ENCODE results near the gene XPO6. TPM values are rescaled to one million over a fixed set of nuclear protein-coding genes. Genes with fewer than 3 reads are reported as not detected.

Gene XPO6
- total RNA-seq, 1 donor from 2014 or later, result 84.8 TPM

DNA sequence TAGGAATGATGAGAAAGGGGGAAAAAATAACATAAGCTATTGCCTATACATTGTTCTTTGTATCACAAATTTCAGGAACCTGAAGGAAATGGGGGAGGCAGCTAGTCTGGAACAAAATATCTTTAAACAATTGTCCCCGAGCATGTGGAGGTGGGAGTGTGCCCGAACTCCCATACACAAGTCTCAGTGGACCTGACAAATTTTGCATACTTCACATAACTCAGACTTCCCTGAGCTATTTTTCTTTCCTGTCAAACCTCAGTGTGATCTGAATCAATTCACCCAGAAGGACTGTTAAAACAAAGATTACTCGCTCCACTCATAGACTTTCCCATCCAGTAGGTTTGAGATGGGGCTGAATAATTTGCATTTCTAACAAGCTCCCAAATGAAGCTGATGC lies 1.6 kb upstream of the XPO6 start:
- Histone ChIP-seq H3K4me3 (ENCODE audit: low read depth, low read length) (no peak overlapping the region), H3K36me3 (ENCODE audit: control insufficient read depth, insufficient read depth, low read length) (peaks cover 4% of the 10 kb centered on the region), H3K27me3 (ENCODE audit: control insufficient read depth, insufficient read depth, low read length) (no peaks in the 10 kb centered on the region)
- DNase-seq (ENCODE audit: low read depth) (no peak), FAIRE-seq (no peak)
- TF ChIP-seq, protein P1, sequence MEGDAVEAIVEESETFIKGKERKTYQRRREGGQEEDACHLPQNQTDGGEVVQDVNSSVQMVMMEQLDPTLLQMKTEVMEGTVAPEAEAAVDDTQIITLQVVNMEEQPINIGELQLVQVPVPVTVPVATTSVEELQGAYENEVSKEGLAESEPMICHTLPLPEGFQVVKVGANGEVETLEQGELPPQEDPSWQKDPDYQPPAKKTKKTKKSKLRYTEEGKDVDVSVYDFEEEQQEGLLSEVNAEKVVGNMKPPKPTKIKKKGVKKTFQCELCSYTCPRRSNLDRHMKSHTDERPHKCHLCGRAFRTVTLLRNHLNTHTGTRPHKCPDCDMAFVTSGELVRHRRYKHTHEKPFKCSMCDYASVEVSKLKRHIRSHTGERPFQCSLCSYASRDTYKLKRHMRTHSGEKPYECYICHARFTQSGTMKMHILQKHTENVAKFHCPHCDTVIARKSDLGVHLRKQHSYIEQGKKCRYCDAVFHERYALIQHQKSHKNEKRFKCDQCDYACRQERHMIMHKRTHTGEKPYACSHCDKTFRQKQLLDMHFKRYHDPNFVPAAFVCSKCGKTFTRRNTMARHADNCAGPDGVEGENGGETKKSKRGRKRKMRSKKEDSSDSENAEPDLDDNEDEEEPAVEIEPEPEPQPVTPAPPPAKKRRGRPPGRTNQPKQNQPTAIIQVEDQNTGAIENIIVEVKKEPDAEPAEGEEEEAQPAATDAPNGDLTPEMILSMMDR (IDR thresholded peaks at IDR 0.05; ENCODE audit: insufficient read depth, low read length, severe bottlenecking), result no peak

DNA sequence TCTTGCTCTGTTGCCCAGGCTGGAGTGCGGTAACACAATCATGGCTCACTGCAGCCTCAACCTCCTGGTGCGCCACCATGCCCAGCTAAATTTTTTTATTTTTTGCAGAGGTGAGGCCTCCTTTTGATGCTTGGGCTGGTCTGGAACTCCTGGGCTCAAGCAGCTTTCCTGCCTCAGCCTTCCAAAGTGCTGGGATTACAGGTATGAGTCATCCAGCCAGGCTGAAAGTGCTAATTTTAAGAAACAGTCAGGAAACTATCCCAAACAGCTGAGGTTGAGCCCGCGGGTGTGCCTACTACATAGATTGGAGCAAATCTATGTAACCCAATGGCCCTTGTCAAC lies 738 bp upstream of the XPO6 start:
- TF ChIP-seq, protein P1 (IDR thresholded peaks at IDR 0.05; ENCODE audit: insufficient read depth, low read length, severe bottlenecking), result no peak
- Histone ChIP-seq H3K4me3 (ENCODE audit: low read depth, low read length) (peak overlapping the region; percentile 46), H3K27me3 (ENCODE audit: control insufficient read depth, insufficient read depth, low read length) (no peaks in the 10 kb centered on the region), H3K36me3 (ENCODE audit: control insufficient read depth, insufficient read depth, low read length) (peaks cover 6% of the 10 kb centered on the region)
- DNase-seq (ENCODE audit: low read depth) (peak; percentile 33), FAIRE-seq (no peak)

DNA sequence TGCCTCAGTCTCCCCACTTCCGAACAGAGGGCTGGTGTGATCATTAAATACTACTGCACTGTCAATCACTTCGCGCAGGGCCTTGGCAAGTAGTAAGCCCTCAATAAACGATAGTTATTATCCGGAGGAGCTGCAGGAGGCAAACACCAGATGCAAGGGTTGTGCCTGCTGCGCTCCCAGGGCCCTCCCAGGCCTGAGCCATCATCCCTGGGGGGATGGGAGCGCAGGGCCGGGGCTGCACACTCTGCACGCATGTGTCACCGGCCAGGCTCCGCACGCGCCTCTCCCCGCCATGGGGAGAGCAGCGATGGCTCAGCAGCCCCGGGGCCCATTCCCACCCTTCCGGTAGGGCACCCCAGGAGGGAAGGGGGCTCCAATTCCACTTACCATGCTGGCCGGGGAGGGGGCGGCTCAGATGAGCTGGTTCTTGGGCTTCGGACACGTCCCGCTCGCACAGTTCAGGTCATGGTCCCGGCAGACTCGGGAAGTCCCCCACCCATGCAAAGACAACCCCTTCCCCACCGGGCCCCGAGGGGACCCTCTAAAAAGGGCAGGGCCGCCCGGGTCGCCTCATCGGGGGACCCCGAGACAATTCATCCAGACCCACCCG lies 681 bp downstream of the XPO6 start:
- FAIRE-seq (no peak), DNase-seq (ENCODE audit: low read depth) (peak; percentile 55)
- H3K36me3 ChIP-seq (ENCODE audit: control insufficient read depth, insufficient read depth, low read length), result peaks cover 8% of the 10 kb centered on the region
- peak overlapping the region; percentile 91 for H3K4me3 ChIP-seq (ENCODE audit: low read depth, low read length)
- TF ChIP-seq, protein P1 (IDR thresholded peaks at IDR 0.05; ENCODE audit: insufficient read depth, low read length, severe bottlenecking), result no peak
- H3K27me3 ChIP-seq (ENCODE audit: control insufficient read depth, insufficient read depth, low read length), result no peaks in the 10 kb centered on the region

DNA sequence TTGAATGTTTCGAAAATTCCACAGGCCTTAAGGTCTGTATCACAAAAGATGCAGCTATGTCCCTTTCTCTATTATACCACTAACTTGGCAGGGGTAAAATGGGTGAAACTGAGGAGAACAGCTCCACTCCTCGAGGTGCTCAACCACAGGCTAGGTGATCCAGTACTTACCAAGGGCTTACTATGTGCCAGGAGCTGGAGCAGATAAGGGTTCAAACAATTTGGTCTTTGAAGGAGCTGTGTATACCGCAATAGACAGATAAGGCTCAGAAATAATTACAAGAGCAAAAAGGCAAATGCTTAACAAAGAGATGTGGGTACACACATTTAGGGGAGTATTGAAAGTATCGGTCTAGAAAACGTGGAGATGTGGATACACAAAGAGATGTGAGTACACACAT lies 1.5 kb downstream of the XPO6 start:
- peaks cover 9% of the 10 kb centered on the region for H3K36me3 ChIP-seq (ENCODE audit: control insufficient read depth, insufficient read depth, low read length)
- no peaks in the 10 kb centered on the region for H3K27me3 ChIP-seq (ENCODE audit: control insufficient read depth, insufficient read depth, low read length)
- no peak for FAIRE-seq
- TF ChIP-seq, protein P1 (IDR thresholded peaks at IDR 0.05; ENCODE audit: insufficient read depth, low read length, severe bottlenecking), result no peak
- DNase-seq (ENCODE audit: low read depth), result no peak
- peak overlapping the region; percentile 91 for H3K4me3 ChIP-seq (ENCODE audit: low read depth, low read length)

DNA sequence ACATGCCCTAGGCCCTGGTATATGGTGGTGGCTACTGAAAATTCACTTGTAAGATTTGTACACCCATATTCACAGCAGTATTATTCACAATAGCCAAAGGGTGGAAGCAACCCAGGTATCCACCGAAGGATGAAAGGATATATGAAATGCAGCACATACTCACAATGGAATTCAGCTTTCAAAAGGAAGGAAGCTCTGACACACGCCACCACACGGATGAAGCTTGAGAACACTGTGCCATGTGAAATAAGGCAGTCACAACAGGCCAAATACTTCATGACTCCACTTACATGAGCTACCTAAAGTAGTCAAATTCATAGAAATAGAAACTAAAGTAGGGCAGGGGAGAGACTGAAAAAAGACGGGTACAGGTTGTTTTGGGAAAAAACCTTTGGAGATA lies 2.9 kb downstream of the XPO6 start:
- DNase-seq (ENCODE audit: low read depth), result no peak
- TF ChIP-seq, protein P1 (IDR thresholded peaks at IDR 0.05; ENCODE audit: insufficient read depth, low read length, severe bottlenecking), result no peak
- FAIRE-seq, result no peak
- Histone ChIP-seq H3K36me3 (ENCODE audit: control insufficient read depth, insufficient read depth, low read length) (peaks cover 16% of the 10 kb centered on the region), H3K27me3 (ENCODE audit: control insufficient read depth, insufficient read depth, low read length) (no peaks in the 10 kb centered on the region), H3K4me3 (ENCODE audit: low read depth, low read length) (no peak overlapping the region)

DNA sequence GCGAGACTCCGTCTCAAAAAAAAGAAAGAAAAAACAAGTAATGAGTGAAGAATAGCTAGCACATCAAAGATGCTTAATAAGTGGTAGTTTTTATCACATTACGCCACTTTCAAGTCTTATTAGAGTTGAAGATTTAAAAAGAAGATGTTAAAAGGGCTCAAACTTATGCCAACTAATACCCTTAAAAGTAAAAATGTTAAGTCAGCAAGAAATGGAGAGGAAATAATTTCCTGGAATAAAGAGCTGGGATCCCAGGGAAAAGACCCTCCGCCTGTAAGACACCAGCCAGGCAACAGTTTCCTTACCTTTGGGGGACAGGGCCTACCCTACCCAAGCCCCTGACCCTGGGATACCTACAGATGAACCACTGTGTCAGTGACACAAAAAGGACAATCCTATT lies 3.6 kb downstream of the XPO6 start:
- no peak for DNase-seq (ENCODE audit: low read depth)
- TF ChIP-seq, protein P1 (IDR thresholded peaks at IDR 0.05; ENCODE audit: insufficient read depth, low read length, severe bottlenecking), result no peak
- Histone ChIP-seq H3K27me3 (ENCODE audit: control insufficient read depth, insufficient read depth, low read length) (no peaks in the 10 kb centered on the region), H3K36me3 (ENCODE audit: control insufficient read depth, insufficient read depth, low read length) (peaks cover 17% of the 10 kb centered on the region), H3K4me3 (ENCODE audit: low read depth, low read length) (no peak overlapping the region)
- no peak for FAIRE-seq

Data from bronchial epithelial cell (primary cell).